HepG2 (cell line): ENCODE measurements around the gene TENT4B. TPM values are rescaled to one million over a fixed set of nuclear protein-coding genes. Genes with fewer than 3 reads are reported as not detected.

Experiments used
- ATAC-seq: fragments of 200-7000 bp; cut with Tn5 transposase; 3 replicates; pipeline ENCODE4 v1.9.1; 2020; ENCODE audit warnings: mild to moderate bottlenecking, moderate library complexity
- BruUV-seq: library from RNA; stranded (reverse); fragments of 400-500 nt; replicated peaks from 2 replicates; lab custom pipeline; 2021; lab: Mats Ljungman, UMichigan
- CTCF ChIA-PET: fragments of 300-600 bp; formaldehyde crosslinking; extraction: SDS; loops from one replicate; lab custom pipeline; 2021; ENCODE audit warnings: low total read pairs, inconsistent platforms, low intra/inter-chr PET ratio; lab: Yijun Ruan, JAX
- POLR2A ChIA-PET: fragments of 350-600 bp; sonication (Branson Sonifier 250); formaldehyde crosslinking; loops from one replicate; lab custom pipeline; 2020; ENCODE audit warnings: antibody characterized with exemption, inconsistent platforms; lab: Yijun Ruan, JAX
- DNase-seq: peaks from one replicate; pipeline ENCODE4 v3.0.0-alpha.2; 2015; ENCODE audit warnings: low spot score
- FAIRE-seq: peaks from 3 replicates; lab custom pipeline; 2011; peaks lifted over from hg19 to GRCh38; lab: Jason Lieb, UNC
- H2AFZ ChIP-seq: one replicate; pipeline ENCODE4 v1.6.1; 2011; ENCODE audit warnings: low read length, inconsistent platforms
- H3K27ac ChIP-seq: fragments of 300-600 bp; 3 replicates; pipeline ENCODE4 v1.8.0; 2011; ENCODE audit warnings: mixed run types, mild to moderate bottlenecking, mixed read lengths, low read length, inconsistent platforms; ENCODE audit not compliant: insufficient read depth; ENCODE audit errors: extremely low read length
- H3K27me3 ChIP-seq, 2 experiments: fragments of 200-600 bp in 1 of 2; 2 replicates in 1 of 2; 3 replicates in 1 of 2; pipeline versions ENCODE4 v1.6.0 to v1.8.0; 2011; ENCODE audit warnings: low read length in 2 of 2, mild to moderate bottlenecking in 2 of 2, moderate library complexity in 2 of 2, inconsistent platforms in 1 of 2; ENCODE audit not compliant: insufficient read depth in 2 of 2, control insufficient read depth in 1 of 2
- H3K36me3 ChIP-seq, 2 experiments: fragments of 200-600 bp in 1 of 2; replicated peaks in 1 of 2; 2 replicates in 1 of 2; 3 replicates in 1 of 2; pipeline versions ENCODE4 v1.5.1 to v1.8.0; 2011; ENCODE audit warnings: low read length in 2 of 2, inconsistent platforms in 1 of 2; ENCODE audit not compliant: insufficient read depth in 2 of 2, control insufficient read depth in 1 of 2
- H3K4me1 ChIP-seq: 2 replicates; pipeline ENCODE4 v1.5.1; 2012; ENCODE audit warnings: low read length, inconsistent platforms; ENCODE audit not compliant: insufficient read depth
- H3K4me2 ChIP-seq: 2 replicates; pipeline ENCODE4 v1.6.0; 2011; ENCODE audit warnings: low read depth, low read length, inconsistent platforms
- H3K4me3 ChIP-seq, 3 experiments: fragments of 200-600 bp in 1 of 3; sonication (generic), shearing (Covaris generic) in 1 of 3; replicated peaks in 1 of 3; 2 replicates each; pipeline ENCODE4 v1.5.1; 2011 to 2016; ENCODE audit warnings: low read length in 3 of 3, inconsistent platforms in 2 of 3, low read depth in 2 of 3, mild to moderate bottlenecking in 2 of 3, control low read depth in 1 of 3, mixed read lengths in 1 of 3; ENCODE audit not compliant: insufficient read depth in 1 of 3
- H3K79me2 ChIP-seq: one replicate; pipeline ENCODE4 v1.6.1; 2011; ENCODE audit warnings: low read length, inconsistent platforms; ENCODE audit not compliant: insufficient read depth
- H3K9ac ChIP-seq: 2 replicates; pipeline ENCODE4 v1.6.0; 2011; ENCODE audit warnings: mild to moderate bottlenecking, low read depth, low read length, inconsistent platforms; ENCODE audit not compliant: insufficient read depth
- H3K9me3 ChIP-seq: 2 replicates; pipeline ENCODE4 v1.5.1; 2012; ENCODE audit warnings: mild to moderate bottlenecking, low read length
- H4K20me1 ChIP-seq: 2 replicates; pipeline ENCODE4 v1.6.0; 2011; ENCODE audit warnings: inconsistent platforms, mild to moderate bottlenecking, low read length, moderate library complexity; ENCODE audit not compliant: insufficient read depth
- ATF7 ChIP-seq, 2 experiments: fragments of 450-650 bp in 1 of 2; sonication (generic) in 1 of 2; formaldehyde crosslinking in 1 of 2; IDR thresholded peaks; 2 replicates each; pipeline versions ENCODE4 v1.4.0 to v1.6.1; 2016 to 2020; ENCODE audit warnings: antibody characterized with exemption in 1 of 2, mild to moderate bottlenecking in 1 of 2, missing genetic modification reagents in 1 of 2
- FOXK2 ChIP-seq: fragments of 450-650 bp; IDR thresholded peaks from 2 replicates; pipeline ENCODE4 v1.6.1; 2016
- FOXP4 ChIP-seq: sonication (generic); formaldehyde crosslinking; IDR thresholded peaks from 2 replicates; pipeline ENCODE4 v1.4.0; 2020; ENCODE audit warnings: missing genetic modification reagents
- HHEX ChIP-seq: IDR thresholded peaks from 2 replicates; pipeline ENCODE4 v1.6.1; 2016; ENCODE audit warnings: control low read depth
- MXD3 ChIP-seq: IDR thresholded peaks from 2 replicates; pipeline ENCODE4 v1.6.1; 2016; ENCODE audit warnings: mild to moderate bottlenecking, missing biosample characterization, missing genetic modification reagents
- NFYB ChIP-seq: sonication (generic); formaldehyde crosslinking; IDR thresholded peaks from 2 replicates; pipeline ENCODE4 v1.4.0; 2020; ENCODE audit warnings: missing genetic modification reagents
- ZBED4 ChIP-seq: sonication (generic); formaldehyde crosslinking; IDR thresholded peaks from 2 replicates; pipeline ENCODE4 v1.4.0; 2020; ENCODE audit warnings: missing genetic modification reagents, borderline replicate concordance
- ZNF10 ChIP-seq: sonication (generic); formaldehyde crosslinking; IDR thresholded peaks from 2 replicates; pipeline ENCODE4 v1.4.0; 2020; ENCODE audit warnings: mild to moderate bottlenecking, low read depth, missing genetic modification reagents, borderline replicate concordance
- ZNF446 ChIP-seq: sonication (generic); formaldehyde crosslinking; IDR thresholded peaks from 2 replicates; pipeline ENCODE4 v1.5.0; 2020; ENCODE audit warnings: mild to moderate bottlenecking, missing genetic modification reagents
- ZNF577 ChIP-seq: sonication (generic); formaldehyde crosslinking; IDR thresholded peaks from 2 replicates; pipeline ENCODE4 v1.4.0; 2020; ENCODE audit warnings: mild to moderate bottlenecking, low read depth, missing genetic modification reagents, borderline replicate concordance
- ZNF629 ChIP-seq: sonication (generic); formaldehyde crosslinking; conservative IDR thresholded peaks from 2 replicates; pipeline ENCODE4 v1.5.0; 2020; ENCODE audit warnings: missing genetic modification reagents
- ZNF800 ChIP-seq: sonication (generic); formaldehyde crosslinking; IDR thresholded peaks from 2 replicates; pipeline ENCODE4 v1.4.0; 2020; ENCODE audit warnings: missing genetic modification reagents
- ZSCAN21 ChIP-seq: sonication (generic); formaldehyde crosslinking; IDR thresholded peaks from 2 replicates; pipeline ENCODE4 v1.8.0; 2022; ENCODE audit warnings: mild to moderate bottlenecking, missing genetic modification reagents, moderate library complexity, borderline replicate concordance
- WGBS: methylation state at CpG from one replicate; pipeline ENCODE4 v1.1.6; 2017; ENCODE audit warnings: low lambda C conversion rate; 5-methylcytosine and 5-hydroxymethylcytosine counted together
- in situ Hi-C: cut with HindIII; loops from 2 replicates; pipeline ENCODE4 v1.10.0; 2017; ENCODE audit warnings: low pct_unique_long_range_greater_than_20kb; ENCODE audit not compliant: extremely low pct_ligation_motif_present
- intact Hi-C: fragments of 100-400 bp; cut with micrococcal nuclease; formaldehyde crosslinking; loops from one replicate; pipeline ENCODE4 v1.10.0; 2022; ENCODE audit not compliant: unreplicated experiment
- polyA plus RNA-seq, 8 experiments: library from polyadenylated mRNA; depleted of rRNA in 3 of 8; stranded (reverse) in 7 of 8; unstranded in 1 of 8; fragments of >200 nt; fragmentation: Illumina TruSeq in 4 of 8; extraction: Trizol in 4 of 8; gene quantifications; 2 replicates each; pipeline versions ENCODE4 v1.2.1 to v1.2.3, GENCODE V29; 2011 to 2016; ENCODE audit warnings: low read depth in 4 of 8, missing spikeins in 1 of 8, mixed read lengths in 1 of 8; ENCODE audit not compliant: insufficient read depth in 1 of 8
- total RNA-seq, 5 experiments: library from RNA; depleted of rRNA; stranded (reverse); fragments of >200 nt; fragmentation: Illumina TruSeq; extraction: Trizol; gene quantifications; 2 replicates each; pipeline ENCODE4 v1.2.3, GENCODE V29; 2016; ENCODE audit warnings: low read depth in 1 of 5

The TENT4B gene
- total and polyA plus RNA-seq, 2 of the 13 experiments (the other 11 are each of a cell fraction or from before 2014, with no cell fraction given), result 15.0 to 32.8 TPM

- TF ChIP-seq ATF7 (IDR thresholded peaks at IDR 0.05) (no peak), ATF7 (CRISPR knock-in tag; IDR thresholded peaks at IDR 0.05) (no peak)
These were observed 118.3 kb downstream of the TENT4B start (continued) for GRCh38 chr16:50271148-50272041.

GRCh38 chr16:50272111-50272571, 119.0 kb downstream of the TENT4B start:
- CTCF ChIA-PET, result no interaction called here
- DNase-seq, result no peak
- no TSS peak for BruUV-seq
- no peak for TF ChIP-seq MXD3
- TF ChIP-seq ZNF10 (CRISPR knock-in tag), result no peak
- no peak for TF ChIP-seq ZNF629
- TF ChIP-seq ZSCAN21 (CRISPR knock-in tag), result no peak
- TF ChIP-seq NFYB, result no peak
- TF ChIP-seq FOXP4, result no peak
- TF ChIP-seq ZNF577 (CRISPR knock-in tag), result no peak
- no peak for TF ChIP-seq ZNF446 (CRISPR knock-in tag)
- no peak for TF ChIP-seq ZBED4 (CRISPR knock-in tag)
- TF ChIP-seq ZNF800 (CRISPR knock-in tag), result no peak
- no peak for TF ChIP-seq FOXK2
- TF ChIP-seq HHEX (CRISPR knock-in tag), result no peak

More at GRCh38 chr16:50272111-50272571, 119.0 kb downstream of the TENT4B start:
- no peaks in the 10 kb centered on the region for H4K20me1 ChIP-seq
- no peaks in the 10 kb centered on the region for H3K36me3 ChIP-seq
- no peak overlapping the region for H3K4me3 ChIP-seq
- WGBS, result 67% methylated on average over 7 of the region's 7 CpGs
- in situ Hi-C loops (loop anchor here (5.0 kb wide), 1 partner anchor 50 kb away; no protein-coding TSS in a partner anchor), intact Hi-C loops (no loop called here)
- POLR2A ChIA-PET, result no interaction called here
- H3K4me2 ChIP-seq, result no peak overlapping the region
- H3K27me3 ChIP-seq, result peaks cover 2 to 26% of the 10 kb centered on the region in 2 experiments; a peak in 3 of 5 replicates
- H3K9ac ChIP-seq, result no peak overlapping the region
- H3K79me2 ChIP-seq, result no peaks in the 10 kb centered on the region
- ATAC-seq, result peak; percentile 6; the same call in 2 of the 3 replicates
- no peak overlapping the region for H3K27ac ChIP-seq
- no peak for FAIRE-seq
- peaks cover 34% of the 10 kb centered on the region for H3K4me1 ChIP-seq
- H2AFZ ChIP-seq, result no peak overlapping the region
- H3K9me3 ChIP-seq, result no peaks in the 10 kb centered on the region
